Suppressor macrophage (primary cell): ENCODE measurements around the gene ZC3H8.
"Not testable (repeated sequence)": the region's sequence is repeated elsewhere in the genome, so short reads cannot be mapped to it uniquely, and the experiment has no call there.

Experiments used
- DNase-seq, 4 experiments: peaks; one replicate each; pipeline ENCODE4 v3.0.0-alpha.2; 2020 to 2022

Gene ZC3H8

GRCh38 chr2:112259509-112260294 lies 4.9 kb upstream of the ZC3H8 start:
- DNase-seq: peak; percentile 87 to 93 (median 90)

GRCh38 chr2:112257575-112257974 lies 2.7 kb upstream of the ZC3H8 start:
- peak; percentile 76 to 93 (median 88) for DNase-seq

GRCh38 chr2:112256654-112257053 lies 1.8 kb upstream of the ZC3H8 start:
- peak in 3 of 4 experiments; percentile 17 to 33 (median 31) for DNase-seq

GRCh38 chr2:112255875-112256274 lies 1.0 kb upstream of the ZC3H8 start:
- peak; percentile 60 to 83 (median 74) for DNase-seq

GRCh38 chr2:112253261-112253815 lies 1.5 kb downstream of the ZC3H8 start:
- DNase-seq: peak in 3 of 4 experiments; percentile 2 to 55 (median 51)

- DNase-seq: peak in 2 of 4 experiments; percentile 2 to 27
These were observed 3.6 kb downstream of the ZC3H8 start for GRCh38 chr2:112251271-112251670.

GRCh38 chr2:112244854-112245253 lies 10.0 kb downstream of the ZC3H8 start:
- no peak for DNase-seq

GRCh38 chr2:112243233-112243632 lies 11.6 kb downstream of the ZC3H8 start:
- DNase-seq: no peak

- DNase-seq: no peak
These were observed 12.5 kb downstream of the ZC3H8 start for GRCh38 chr2:112242384-112242783.

GRCh38 chr2:112239862-112240261 lies 15.0 kb downstream of the ZC3H8 start:
- DNase-seq: no peak

GRCh38 chr2:112230371-112230770 lies 24.5 kb downstream of the ZC3H8 start:
- no peak for DNase-seq

- DNase-seq: no peak
These were observed 25.5 kb downstream of the ZC3H8 start for GRCh38 chr2:112229348-112229747.

GRCh38 chr2:112220831-112221230 lies 34.0 kb downstream of the ZC3H8 start:
- DNase-seq: peak in 1 of 4 experiments; percentile 5

GRCh38 chr2:112220186-112220585 lies 34.7 kb downstream of the ZC3H8 start:
- DNase-seq: no peak

GRCh38 chr2:112217854-112218253 lies 37.0 kb downstream of the ZC3H8 start:
- no peak for DNase-seq

- DNase-seq: peak in 1 of 4 experiments; percentile 4
These were observed 38.7 kb downstream of the ZC3H8 start for GRCh38 chr2:112216167-112216566.

GRCh38 chr2:112207905-112208304 lies 46.9 kb downstream of the ZC3H8 start:
- not testable (repeated sequence) for DNase-seq

- peak in 2 of 4 experiments; percentile 15 to 16 for DNase-seq
These were observed 50.4 kb downstream of the ZC3H8 start for GRCh38 chr2:112204411-112204810.

- DNase-seq: peak; percentile 18 to 49 (median 34)
These were observed 53.0 kb downstream of the ZC3H8 start for GRCh38 chr2:112201696-112202430.

GRCh38 chr2:112199188-112199587 lies 55.7 kb downstream of the ZC3H8 start:
- no peak for DNase-seq

- DNase-seq: no peak
These were observed 56.1 kb downstream of the ZC3H8 start for GRCh38 chr2:112198780-112199179.

- DNase-seq: no peak
These were observed 57.0 kb downstream of the ZC3H8 start for GRCh38 chr2:112197868-112198267.

- no peak for DNase-seq
These were observed 58.9 kb downstream of the ZC3H8 start for GRCh38 chr2:112195950-112196349.
